Naive thymus-derived CD4-positive, alpha-beta T cell (primary cell): ENCODE measurements around the gene CNTN5. TPM values are rescaled to one million over a fixed set of nuclear protein-coding genes. Genes with fewer than 3 reads are reported as not detected.

ENCODE experiments used
- ATAC-seq: fragments of 150-1000 bp; cut with Tn5 transposase; 2 replicates; pipeline ENCODE4 v1.10.0; 2021; ENCODE audit warnings: mild to moderate bottlenecking, moderate library complexity
- CTCF ChIA-PET: fragments of 350-600 bp; sonication (Branson Sonifier 250); formaldehyde crosslinking; loops from one replicate; lab custom pipeline; 2021; ENCODE audit warnings: antibody characterized with exemption; lab: Charles Lee
- POLR2A ChIA-PET: fragments of 350-600 bp; sonication (Branson Sonifier 250); formaldehyde crosslinking; loops from one replicate; lab custom pipeline; 2021; ENCODE audit warnings: antibody characterized with exemption, inconsistent platforms; lab: Charles Lee
- DNase-seq, 9 donors: peaks; one replicate each; pipeline versions ENCODE4 v3.0.0 to v3.0.0-alpha.2; 2020 to 2022; ENCODE audit warnings: mixed read lengths in 1 of 9
- H3K27ac ChIP-seq: one replicate; pipeline ENCODE4 v1.7.0; 2013; ENCODE audit warnings: mild to moderate bottlenecking, low read depth, low read length, moderate library complexity
- H3K27me3 ChIP-seq, 2 donors: one replicate each; pipeline ENCODE4 v1.7.0; 2013; ENCODE audit warnings: low read length in 2 of 2, mild to moderate bottlenecking in 2 of 2, moderate library complexity in 2 of 2; ENCODE audit not compliant: control insufficient read depth in 2 of 2, insufficient read depth in 2 of 2
- H3K36me3 ChIP-seq, 3 experiments: 1 replicate in 2 of 3; 2 replicates in 1 of 3; pipeline ENCODE4 v1.7.0; 2013; ENCODE audit warnings: low read length in 3 of 3, mild to moderate bottlenecking in 3 of 3, moderate library complexity in 1 of 3; ENCODE audit not compliant: insufficient read depth in 3 of 3, control insufficient read depth in 2 of 3
- H3K4me1 ChIP-seq, 2 donors: one replicate each; pipeline ENCODE4 v1.7.0; 2013; ENCODE audit warnings: low read length in 2 of 2, mild to moderate bottlenecking in 2 of 2, moderate library complexity in 1 of 2; ENCODE audit not compliant: control insufficient read depth in 2 of 2, insufficient read depth in 2 of 2
- H3K4me3 ChIP-seq: 2 replicates; pipeline ENCODE4 v1.7.0; 2013; ENCODE audit warnings: mild to moderate bottlenecking, low read length
- H3K9me3 ChIP-seq, 3 experiments: 1 replicate in 2 of 3; 2 replicates in 1 of 3; pipeline ENCODE4 v1.7.0; 2013; ENCODE audit warnings: low read length in 3 of 3; ENCODE audit not compliant: control insufficient read depth in 2 of 3
- H3K27ac Mint-ChIP-seq, 9 donors: one replicate each; pipeline ENCODE4 v1.8.0; 2020 to 2022; ENCODE audit warnings: mixed read lengths in 9 of 9, mild to moderate bottlenecking in 8 of 9, moderate library complexity in 5 of 9, inconsistent platforms in 2 of 9
- H3K27me3 Mint-ChIP-seq, 5 donors: one replicate each; pipeline ENCODE4 v1.8.0; 2021 to 2022; ENCODE audit warnings: mixed read lengths in 5 of 5, mild to moderate bottlenecking in 1 of 5
- H3K36me3 Mint-ChIP-seq, 5 donors: one replicate each; pipeline ENCODE4 v1.8.0; 2020 to 2022; ENCODE audit warnings: mixed read lengths in 5 of 5, mild to moderate bottlenecking in 3 of 5, inconsistent platforms in 1 of 5
- H3K4me1 Mint-ChIP-seq, 7 donors: one replicate each; pipeline ENCODE4 v1.8.0; 2020 to 2022; ENCODE audit warnings: mixed read lengths in 7 of 7, mild to moderate bottlenecking in 3 of 7, inconsistent platforms in 1 of 7
- H3K4me3 Mint-ChIP-seq, 10 donors: one replicate each; pipeline ENCODE4 v1.8.0; 2020 to 2022; ENCODE audit warnings: mild to moderate bottlenecking in 10 of 10, mixed read lengths in 10 of 10, moderate library complexity in 6 of 10, inconsistent platforms in 2 of 10
- H3K9me3 Mint-ChIP-seq, 11 donors: one replicate each; pipeline ENCODE4 v1.8.0; 2020 to 2022; ENCODE audit warnings: mixed read lengths in 11 of 11, mild to moderate bottlenecking in 4 of 11, inconsistent platforms in 1 of 11, moderate library complexity in 1 of 11
- intact Hi-C, 2 donors: fragments of 100-400 bp; cut with micrococcal nuclease; formaldehyde crosslinking; loops; one replicate each; pipeline ENCODE4 v1.15.1; 2023
- polyA plus RNA-seq, 2 donors: library from polyadenylated mRNA; unstranded; fragments of 300-500 nt; fragmentation: Illumina TruSeq; gene quantifications; one replicate each; pipeline ENCODE4 v1.2.3, GENCODE V29; 2021
- total RNA-seq, 6 experiments: library from RNA in 5 of 6; stranded (reverse) in 5 of 6; gene quantifications; 1 replicate in 5 of 6; 2 replicates in 1 of 6; pipeline ENCODE4 v1.2.3 and lab custom pipeline; 2021 to 2026

Gene CNTN5
- total and polyA plus RNA-seq, 7 experiments from 2014 or later, result not detected

DNA sequence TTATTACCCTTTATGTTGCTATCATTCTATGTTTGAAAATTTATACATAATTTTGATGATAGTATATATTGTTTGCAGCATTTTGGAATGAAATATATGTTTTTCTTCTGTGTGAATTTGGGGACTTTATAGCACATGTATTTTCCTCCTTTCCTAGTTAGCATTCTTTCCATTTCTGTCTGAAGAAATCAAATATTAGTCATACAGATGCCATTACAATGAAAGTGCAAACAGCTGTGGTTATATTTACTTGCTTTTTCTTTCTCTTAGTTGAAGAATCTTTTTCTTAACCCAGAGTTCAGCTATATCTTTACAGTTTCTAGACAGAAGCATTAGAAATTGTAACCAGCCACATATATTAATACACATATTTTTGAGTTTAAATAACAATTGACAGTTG is 913.3 kb downstream of the CNTN5 start:
- Histone ChIP-seq H3K27me3 (no peaks in the 10 kb centered on the region), H3K27ac (no peak overlapping the region), H3K4me3 (no peak overlapping the region), H3K36me3 (no peaks in the 10 kb centered on the region), H3K4me1 (no peaks in the 10 kb centered on the region), H3K9me3 (peaks cover 0 to 7% (median 0%) of the 10 kb centered on the region in 3 experiments)
- ATAC-seq (no peak), DNase-seq (no peak)
- Mint-ChIP-seq H3K27ac (no peak overlapping the region), H3K4me1 (no peaks in the 10 kb centered on the region), H3K36me3 (peaks cover 0 to 2% (median 0%) of the 10 kb centered on the region in 5 donors), H3K9me3 (peaks cover 2 to 29% (median 7%) of the 10 kb centered on the region in 11 donors), H3K4me3 (no peak overlapping the region), H3K27me3 (no peaks in the 10 kb centered on the region)
- ChIA-PET CTCF (no interaction called here), POLR2A (no interaction called here)
- intact Hi-C loops, result no loop called here

GRCh38 chr11:99937330-99937729 is 916.6 kb downstream of the CNTN5 start:
- H3K27me3 Mint-ChIP-seq, result no peaks in the 10 kb centered on the region
- no peak overlapping the region for H3K4me3 Mint-ChIP-seq
- H3K36me3 ChIP-seq, result no peaks in the 10 kb centered on the region
- intact Hi-C loops, result no loop called here
- ChIA-PET POLR2A (no interaction called here), CTCF (no interaction called here)
- peaks cover 0 to 24% (median 3%) of the 10 kb centered on the region in 11 donors for H3K9me3 Mint-ChIP-seq
- no peak overlapping the region for H3K27ac Mint-ChIP-seq
- no peaks in the 10 kb centered on the region for H3K27me3 ChIP-seq
- H3K4me1 Mint-ChIP-seq, result no peaks in the 10 kb centered on the region
- H3K9me3 ChIP-seq, result peaks cover 0 to 7% (median 0%) of the 10 kb centered on the region in 3 experiments
- no peaks in the 10 kb centered on the region for H3K36me3 Mint-ChIP-seq
- H3K4me1 ChIP-seq, result no peaks in the 10 kb centered on the region
- no peak overlapping the region for H3K27ac ChIP-seq
- DNase-seq (no peak), ATAC-seq (no peak)
- H3K4me3 ChIP-seq, result no peak overlapping the region

- no peaks in the 10 kb centered on the region for H3K4me1 Mint-ChIP-seq
- Histone ChIP-seq H3K4me1 (no peaks in the 10 kb centered on the region), H3K27me3 (no peaks in the 10 kb centered on the region), H3K9me3 (no peaks in the 10 kb centered on the region), H3K36me3 (no peaks in the 10 kb centered on the region), H3K4me3 (no peak overlapping the region), H3K27ac (no peak overlapping the region)
- ChIA-PET POLR2A (no interaction called here), CTCF (no interaction called here)
- H3K27me3 Mint-ChIP-seq, result no peaks in the 10 kb centered on the region
- DNase-seq (no peak), ATAC-seq (no peak)
- H3K4me3 Mint-ChIP-seq, result no peak overlapping the region
- no peaks in the 10 kb centered on the region for H3K36me3 Mint-ChIP-seq
- no peak overlapping the region for H3K27ac Mint-ChIP-seq
- peaks cover 0 to 7% (median 3%) of the 10 kb centered on the region in 11 donors for H3K9me3 Mint-ChIP-seq
- intact Hi-C loops, result no loop called here
Measured at GRCh38 chr11:99952816-99953215, 932.1 kb downstream of the CNTN5 start.

- Histone ChIP-seq H3K9me3 (no peaks in the 10 kb centered on the region), H3K27ac (no peak overlapping the region), H3K4me3 (no peak overlapping the region), H3K27me3 (no peaks in the 10 kb centered on the region), H3K4me1 (no peaks in the 10 kb centered on the region), H3K36me3 (no peaks in the 10 kb centered on the region)
- H3K4me1 Mint-ChIP-seq, result no peaks in the 10 kb centered on the region
- intact Hi-C loops, result no loop called here
- ChIA-PET POLR2A (no interaction called here), CTCF (no interaction called here)
- ATAC-seq, result no peak
- H3K9me3 Mint-ChIP-seq, result peaks cover 5 to 26% (median 12%) of the 10 kb centered on the region in 11 donors
- H3K4me3 Mint-ChIP-seq, result no peak overlapping the region
- DNase-seq, result no peak
- peaks cover 0 to 4% (median 0%) of the 10 kb centered on the region in 5 donors for H3K36me3 Mint-ChIP-seq
- H3K27me3 Mint-ChIP-seq, result no peaks in the 10 kb centered on the region
- H3K27ac Mint-ChIP-seq, result no peak overlapping the region
Measured at GRCh38 chr11:99960536-99960935, 939.8 kb downstream of the CNTN5 start.

- no peaks in the 10 kb centered on the region for H3K36me3 Mint-ChIP-seq
- no peak for DNase-seq
- H3K4me3 ChIP-seq, result no peak overlapping the region
- no peak overlapping the region for H3K27ac Mint-ChIP-seq
- POLR2A ChIA-PET, result no interaction called here
- intact Hi-C loops, result no loop called here
- H3K36me3 ChIP-seq, result no peaks in the 10 kb centered on the region
- no peaks in the 10 kb centered on the region for H3K27me3 Mint-ChIP-seq
- H3K4me1 Mint-ChIP-seq, result no peaks in the 10 kb centered on the region
- H3K9me3 ChIP-seq, result no peaks in the 10 kb centered on the region
- peaks cover 2 to 24% (median 6%) of the 10 kb centered on the region in 11 donors for H3K9me3 Mint-ChIP-seq
- no peak overlapping the region for H3K4me3 Mint-ChIP-seq
- CTCF ChIA-PET, result no interaction called here
- H3K27ac ChIP-seq, result no peak overlapping the region
- H3K4me1 ChIP-seq, result no peaks in the 10 kb centered on the region
- no peak for ATAC-seq
- H3K27me3 ChIP-seq, result no peaks in the 10 kb centered on the region
Measured at GRCh38 chr11:99968336-99968735, 947.6 kb downstream of the CNTN5 start.

DNA sequence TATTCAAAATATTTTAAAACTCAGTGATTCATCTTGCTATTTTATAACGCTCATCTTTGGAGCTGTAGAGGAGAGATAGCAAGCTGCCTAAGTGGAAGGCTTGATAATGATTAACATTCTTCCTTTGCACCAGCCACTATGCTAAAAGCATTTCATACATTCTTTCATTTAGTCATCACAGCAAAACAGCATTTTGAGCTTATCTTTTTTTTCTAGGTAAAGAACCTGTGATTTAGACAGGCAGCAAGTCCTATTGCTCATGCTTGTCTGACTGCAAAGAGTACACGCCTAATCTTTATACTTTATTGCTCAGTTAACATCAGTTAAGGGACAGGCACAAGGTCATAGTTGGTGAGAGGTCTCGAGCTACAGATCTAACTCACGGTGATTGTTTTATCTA is 953.2 kb downstream of the CNTN5 start:
- Histone ChIP-seq H3K4me3 (no peak overlapping the region), H3K4me1 (no peaks in the 10 kb centered on the region), H3K9me3 (peaks cover 0 to 7% (median 0%) of the 10 kb centered on the region in 3 experiments), H3K36me3 (no peaks in the 10 kb centered on the region), H3K27ac (no peak overlapping the region), H3K27me3 (no peaks in the 10 kb centered on the region)
- intact Hi-C loops, result no loop called here
- DNase-seq (no peak), ATAC-seq (no peak)
- POLR2A ChIA-PET, result no interaction called here
- Mint-ChIP-seq H3K36me3 (peaks cover 0 to 3% (median 0%) of the 10 kb centered on the region in 5 donors), H3K27ac (no peak overlapping the region), H3K4me1 (no peaks in the 10 kb centered on the region), H3K4me3 (no peak overlapping the region), H3K27me3 (no peaks in the 10 kb centered on the region), H3K9me3 (peaks cover 0 to 36% (median 7%) of the 10 kb centered on the region in 11 donors)
- CTCF ChIA-PET, result no interaction called here

DNA sequence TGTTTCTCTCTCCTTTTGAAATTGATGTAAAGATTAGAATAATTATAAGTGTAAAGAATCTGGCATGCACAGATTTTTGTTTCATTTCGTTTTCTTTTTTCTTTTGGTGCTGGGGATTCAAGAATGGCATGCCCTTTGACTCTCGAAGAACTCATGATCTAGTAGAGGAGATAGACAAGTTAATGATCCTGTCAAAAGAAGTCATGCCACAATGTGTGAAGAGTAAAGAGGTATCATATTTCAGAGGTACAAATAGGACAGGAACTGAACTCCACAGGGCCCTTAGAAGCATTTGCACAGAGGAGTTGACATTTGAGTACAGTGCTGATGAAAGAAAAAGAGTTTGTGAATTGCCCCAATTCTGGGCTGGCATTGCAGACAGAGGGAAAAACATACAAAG is 958.3 kb downstream of the CNTN5 start:
- Histone ChIP-seq H3K9me3 (peaks cover 0 to 7% (median 0%) of the 10 kb centered on the region in 3 experiments), H3K27me3 (no peaks in the 10 kb centered on the region), H3K27ac (no peak overlapping the region), H3K36me3 (no peaks in the 10 kb centered on the region), H3K4me1 (no peaks in the 10 kb centered on the region), H3K4me3 (no peak overlapping the region)
- DNase-seq (no peak), ATAC-seq (no peak)
- H3K4me3 Mint-ChIP-seq, result no peak overlapping the region
- ChIA-PET POLR2A (no interaction called here), CTCF (no interaction called here)
- H3K27me3 Mint-ChIP-seq, result no peaks in the 10 kb centered on the region
- no peaks in the 10 kb centered on the region for H3K4me1 Mint-ChIP-seq
- peaks cover 0 to 3% (median 0%) of the 10 kb centered on the region in 5 donors for H3K36me3 Mint-ChIP-seq
- H3K9me3 Mint-ChIP-seq, result peaks cover 0 to 37% (median 9%) of the 10 kb centered on the region in 11 donors
- intact Hi-C loops, result no loop called here
- H3K27ac Mint-ChIP-seq, result no peak overlapping the region
